HCT116 (cell line): ENCODE measurements around the gene EGFLAM. TPM values are rescaled to one million over a fixed set of nuclear protein-coding genes. Genes with fewer than 3 reads are reported as not detected.

ENCODE experiments used
- ATAC-seq: fragments of 200-7000 bp; cut with Tn5 transposase; 2 replicates; pipeline ENCODE4 v1.9.1; 2020; ENCODE audit warnings: mild to moderate bottlenecking, moderate library complexity
- BruUV-seq: library from RNA; stranded (reverse); fragments of 400-500 nt; replicated peaks from 2 replicates; lab custom pipeline; 2021; lab: Mats Ljungman, UMichigan
- CTCF ChIA-PET: fragments of 300-600 bp; sonication (Branson Sonifier 250); formaldehyde crosslinking; loops from one replicate; lab custom pipeline; 2021; ENCODE audit warnings: antibody characterized with exemption; lab: Charles Lee
- POLR2A ChIA-PET: fragments of 300-600, 350-600 bp; sonication (Branson Sonifier 250); formaldehyde crosslinking; loops from one replicate; lab custom pipeline; 2021; ENCODE audit warnings: antibody characterized with exemption; lab: Charles Lee
- RAD21 ChIA-PET, 2 experiments: fragments of 300-600 bp; sonication (Branson Sonifier 250); formaldehyde crosslinking; loops; one replicate each; lab custom pipeline; 2023; ENCODE audit warnings: low total read pairs in 2 of 2; ENCODE audit not compliant: uncharacterized antibody in 2 of 2, unreplicated experiment in 2 of 2, low non-redundant PET in 1 of 2; lab: Charles Lee
- DNase-seq: peaks from one replicate; pipeline ENCODE4 v3.0.0-alpha.2; 2010; ENCODE audit warnings: low read depth, low spot score
- H2AFZ ChIP-seq: fragments of 200-600 bp; shearing (Covaris generic), sonication (generic); 2 replicates; pipeline ENCODE4 v1.6.1; 2017; ENCODE audit warnings: low read depth, mixed run types, mixed read lengths, antibody characterized with exemption, low read length; ENCODE audit not compliant: poor library complexity, severe bottlenecking
- H3K27ac ChIP-seq: 2 replicates; pipeline ENCODE4 v1.5.1; 2012; ENCODE audit warnings: low read depth, low read length
- H3K27me3 ChIP-seq: fragments of 200-600 bp; sonication (generic); 2 replicates; pipeline ENCODE4 v1.6.1; 2016; ENCODE audit warnings: mixed run types, low read length, mixed read lengths; ENCODE audit not compliant: insufficient read depth
- H3K36me3 ChIP-seq, 2 experiments: fragments of 200-500 bp in 1 of 2; fragments of 200-600 bp in 1 of 2; sonication (Bioruptor generic) in 1 of 2; sonication (generic) in 1 of 2; 2 replicates each; pipeline versions ENCODE4 v1.5.1 to v1.6.1; 2014 to 2016; ENCODE audit warnings: low read length in 2 of 2, inconsistent platforms in 1 of 2, mixed read lengths in 1 of 2, mixed run types in 1 of 2; ENCODE audit not compliant: insufficient read depth in 2 of 2, control insufficient read depth in 1 of 2
- H3K4me1 ChIP-seq, 2 experiments: fragments of 200-600 bp in 1 of 2; sonication (generic) in 1 of 2; 2 replicates each; pipeline versions ENCODE4 v1.5.1 to v1.6.1; 2012 to 2017; ENCODE audit warnings: low read length in 2 of 2, inconsistent platforms in 1 of 2, mild to moderate bottlenecking in 1 of 2, mixed read lengths in 1 of 2, mixed run types in 1 of 2, moderate library complexity in 1 of 2; ENCODE audit not compliant: insufficient read depth in 2 of 2, control insufficient read depth in 1 of 2
- H3K4me2 ChIP-seq: fragments of 200-600 bp; sonication (generic); 2 replicates; pipeline ENCODE4 v1.6.1; 2017; ENCODE audit warnings: mixed run types, low read length, mixed read lengths
- H3K4me3 ChIP-seq, 2 experiments: fragments of 200-600 bp in 1 of 2; sonication (generic) in 1 of 2; replicated peaks in 1 of 2; 2 replicates each; pipeline ENCODE4 v1.5.1; 2011 to 2016; ENCODE audit warnings: low read length in 2 of 2, control low read depth in 1 of 2, low read depth in 1 of 2, mild to moderate bottlenecking in 1 of 2, mixed read lengths in 1 of 2, mixed run types in 1 of 2
- H3K79me2 ChIP-seq: fragments of 200-600 bp; sonication (generic); 2 replicates; pipeline ENCODE4 v1.6.1; 2017; ENCODE audit warnings: mild to moderate bottlenecking, mixed run types, low read length, moderate library complexity, mixed read lengths; ENCODE audit not compliant: insufficient read depth
- H3K9ac ChIP-seq: fragments of 200-600 bp; sonication (generic); 2 replicates; pipeline ENCODE4 v1.6.1; 2016; ENCODE audit warnings: low read length, mixed read lengths
- H3K9me2 ChIP-seq: fragments of 200-600 bp; sonication (generic), shearing (Covaris generic); 2 replicates; pipeline ENCODE4 v1.6.1; 2017; ENCODE audit warnings: mixed run types, mild to moderate bottlenecking, moderate library complexity; ENCODE audit not compliant: insufficient read depth
- H3K9me3 ChIP-seq, 2 experiments: fragments of 200-500 bp in 1 of 2; fragments of 200-600 bp in 1 of 2; sonication (Bioruptor generic) in 1 of 2; sonication (generic) in 1 of 2; 2 replicates each; pipeline ENCODE4 v1.6.1; 2014 to 2017; ENCODE audit warnings: low read length in 2 of 2, mixed read lengths in 2 of 2, inconsistent platforms in 1 of 2, low read depth in 1 of 2, mild to moderate bottlenecking in 1 of 2, mixed run types in 1 of 2, moderate library complexity in 1 of 2; ENCODE audit not compliant: control insufficient read depth in 1 of 2, insufficient read depth in 1 of 2
- H4K20me1 ChIP-seq: fragments of 200-600 bp; sonication (generic), shearing (Covaris generic); 2 replicates; pipeline ENCODE4 v1.6.1; 2017; ENCODE audit warnings: mixed run types, mild to moderate bottlenecking, moderate library complexity; ENCODE audit not compliant: insufficient read depth
- CBX3 ChIP-seq: IDR thresholded peaks from 2 replicates; pipeline ENCODE4 v1.6.1; 2012; ENCODE audit warnings: low read depth
- CEBPB ChIP-seq: IDR thresholded peaks from 2 replicates; pipeline ENCODE4 v1.6.1; 2012; ENCODE audit warnings: low read depth
- CTCF ChIP-seq, 3 experiments: fragments of 200-600 bp in 1 of 3; sonication (generic) in 1 of 3; IDR thresholded peaks in 2 of 3; conservative IDR thresholded peaks in 1 of 3; 2 replicates each; pipeline ENCODE4 v1.5.1; 2012 to 2017; ENCODE audit warnings: low read depth in 2 of 3, low read length in 2 of 3, antibody characterized with exemption in 1 of 3, borderline replicate concordance in 1 of 3, control low read depth in 1 of 3, mild to moderate bottlenecking in 1 of 3, mixed read lengths in 1 of 3, mixed run types in 1 of 3, moderate library complexity in 1 of 3; ENCODE audit not compliant: insufficient read depth in 1 of 3
- ELF1 ChIP-seq: IDR thresholded peaks from 2 replicates; pipeline ENCODE4 v1.6.1; 2012; ENCODE audit warnings: low read depth, borderline replicate concordance
- EZH2 ChIP-seq: fragments of 200-600 bp; sonication (generic); IDR thresholded peaks from 2 replicates; pipeline ENCODE4 v1.6.1; 2017; ENCODE audit warnings: antibody characterized with exemption, mixed run types
- EZH2phosphoT487 ChIP-seq: fragments of 200-600 bp; IDR thresholded peaks from 2 replicates; pipeline ENCODE4 v1.6.1; 2018; ENCODE audit warnings: antibody characterized with exemption, borderline replicate concordance
- FOSL1 ChIP-seq: IDR thresholded peaks from 2 replicates; pipeline ENCODE4 v1.6.1; 2012; ENCODE audit warnings: low read depth
- POLR2A ChIP-seq: IDR thresholded peaks from 2 replicates; pipeline ENCODE4 v1.7.0; 2011; ENCODE audit warnings: borderline replicate concordance; ENCODE audit not compliant: insufficient read depth, insufficient read length; ENCODE audit errors: extremely low read depth
- RAD21 ChIP-seq: IDR thresholded peaks from 2 replicates; pipeline ENCODE4 v1.6.1; 2012; ENCODE audit warnings: low read depth, mild to moderate bottlenecking
- SIN3A ChIP-seq: IDR thresholded peaks from 2 replicates; pipeline ENCODE4 v1.6.1; 2012; ENCODE audit warnings: low read depth
- SP1 ChIP-seq: IDR thresholded peaks from 2 replicates; pipeline ENCODE4 v1.6.1; 2012; ENCODE audit warnings: low read depth
- SRF ChIP-seq: IDR thresholded peaks from 2 replicates; pipeline ENCODE4 v1.6.1; 2012; ENCODE audit warnings: low read depth
- TCF7L2 ChIP-seq: IDR thresholded peaks from 2 replicates; pipeline ENCODE4 v1.7.0; 2011; ENCODE audit warnings: borderline replicate concordance, inconsistent platforms; ENCODE audit not compliant: insufficient read depth, insufficient read length; ENCODE audit errors: extremely low read depth
- ZBTB33 ChIP-seq: IDR thresholded peaks from 2 replicates; pipeline ENCODE4 v1.6.1; 2011; ENCODE audit warnings: mild to moderate bottlenecking, low read length, moderate library complexity; ENCODE audit not compliant: insufficient replicate concordance; ENCODE audit errors: extremely low read depth
- ZNF274 ChIP-seq: fragments of 200-500 bp; sonication (Bioruptor generic); IDR thresholded peaks from 2 replicates; pipeline ENCODE4 v1.6.1; 2014; ENCODE audit warnings: mild to moderate bottlenecking, low read depth, low read length, inconsistent platforms
- intact Hi-C: fragments of 100-400 bp; cut with micrococcal nuclease; formaldehyde crosslinking; loops from 2 replicates; pipeline ENCODE4 v1.10.0; 2022
- total RNA-seq: library from RNA; stranded (reverse); gene quantifications from one replicate; pipeline ENCODE4 v1.2.1, GENCODE V29; 2021; ENCODE audit not compliant: unreplicated experiment

EGFLAM gene
- total RNA-seq, 1 experiment from 2014 or later: not detected

GRCh38 chr5:38249812-38250211 is 8.5 kb upstream of the EGFLAM start:
- Histone ChIP-seq H3K9me3 (no peaks in the 10 kb centered on the region), H3K27me3 (peaks cover 38% of the 10 kb centered on the region; the same call in 1 of the 2 replicates), H3K4me2 (no peak overlapping the region), H3K36me3 (no peaks in the 10 kb centered on the region), H3K9ac (no peak overlapping the region), H4K20me1 (no peaks in the 10 kb centered on the region), H2AFZ (no peak overlapping the region), H3K27ac (no peak overlapping the region), H3K9me2 (no peaks in the 10 kb centered on the region), H3K4me3 (no peak overlapping the region), H3K79me2 (no peaks in the 10 kb centered on the region), H3K4me1 (no peaks in the 10 kb centered on the region)
- RAD21 ChIA-PET: no interaction called here
- TF ChIP-seq RAD21 (no peak), POLR2A (no peak), ZNF274 (no peak), EZH2 (no peak), TCF7L2 (no peak), CEBPB (no peak), CBX3 (no peak), ELF1 (no peak), SIN3A (no peak), SP1 (no peak)
- POLR2A ChIA-PET: no interaction called here
- no TSS peak for BruUV-seq
- no peak for ATAC-seq
- CTCF ChIA-PET: interaction anchor here (2.5 kb wide), 1 partner anchor 16 kb away, joined by 7 read pairs; no protein-coding TSS in a partner anchor
- intact Hi-C loops: no loop called here
- DNase-seq: no peak

- CTCF ChIA-PET: interaction anchor here (2.5 kb wide), 1 partner anchor 15 kb away, joined by 7 read pairs; no protein-coding TSS in a partner anchor
- DNase-seq (no peak), ATAC-seq (no peak)
- intact Hi-C loops: no loop called here
- no peak for TF ChIP-seq ZNF274
- TF ChIP-seq EZH2: no peak
- TF ChIP-seq RAD21: no peak
- TF ChIP-seq CBX3: no peak
- no peak for TF ChIP-seq FOSL1
- no peak for TF ChIP-seq EZH2phosphoT487
- no peak for TF ChIP-seq ZBTB33
- TF ChIP-seq SRF: no peak
- no peak for TF ChIP-seq CTCF (IDR thresholded peaks at IDR 0.05 in 2 of 3, conservative IDR thresholded peaks at IDR 0.05 in 1 of 3; ENCODE audit: borderline replicate concordance in 1 of 3, insufficient read depth in 1 of 3, low read depth in 2 of 3, low read length in 2 of 3)
- no peak for TF ChIP-seq CEBPB
- TF ChIP-seq TCF7L2: no peak
- no peak for TF ChIP-seq SIN3A
- no TSS peak for BruUV-seq
- H3K9me2 ChIP-seq: no peaks in the 10 kb centered on the region
- H3K36me3 ChIP-seq: no peaks in the 10 kb centered on the region
- no peaks in the 10 kb centered on the region for H3K9me3 ChIP-seq
- no peak overlapping the region for H2AFZ ChIP-seq
- H3K4me3 ChIP-seq: no peak overlapping the region
- H3K4me1 ChIP-seq: no peaks in the 10 kb centered on the region
- no peaks in the 10 kb centered on the region for H4K20me1 ChIP-seq
- H3K4me2 ChIP-seq: no peak overlapping the region
- no peaks in the 10 kb centered on the region for H3K79me2 ChIP-seq
- POLR2A ChIA-PET: no interaction called here
- no peak overlapping the region for H3K9ac ChIP-seq
- peaks cover 30% of the 10 kb centered on the region; the same call in 1 of the 2 replicates for H3K27me3 ChIP-seq
- H3K27ac ChIP-seq: no peak overlapping the region
- RAD21 ChIA-PET: no interaction called here
Observed at GRCh38 chr5:38250763-38251448, 7.5 kb upstream of the EGFLAM start.
